Stimulated activated CD4-positive, alpha-beta T cell treated with anti-CD3 and anti-CD28 coated beads, Interleukin-1b, Interleukin-23, amount 100 ng/mL, for 1 hour (primary cell): ENCODE results near the gene OTOG.

Source experiments
- DNase-seq, 2 donors: peaks; one replicate each; pipeline ENCODE4 v3.0.0-alpha.2; 2020; ENCODE audit warnings: low read depth in 2 of 2

Gene OTOG

DNA sequence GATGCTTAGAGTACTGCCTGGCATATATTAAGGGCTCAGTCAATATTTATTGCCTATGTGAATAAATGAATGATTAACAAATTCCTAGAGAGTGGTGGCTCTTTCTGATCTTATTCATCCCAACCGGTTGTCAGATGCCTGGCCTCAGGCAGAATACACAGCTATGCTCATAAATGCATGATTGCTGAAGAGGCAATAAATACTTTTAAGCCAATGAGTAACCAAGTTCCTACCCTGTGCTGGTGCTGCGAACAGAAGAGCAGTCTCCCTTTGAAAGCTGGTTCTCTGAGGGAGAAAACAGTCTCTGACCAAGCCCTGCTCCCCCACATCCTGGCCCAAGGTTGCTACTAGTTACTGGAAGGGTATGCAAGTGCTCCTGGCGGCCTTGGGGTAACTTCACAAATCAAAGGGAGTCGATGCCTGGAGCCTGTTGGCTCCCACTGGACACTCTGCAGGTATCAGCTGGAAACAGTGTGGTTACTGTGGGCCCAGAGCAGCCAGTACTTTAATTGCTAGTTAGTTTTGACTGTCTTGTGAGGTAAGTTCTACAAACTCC is 5.7 kb upstream of the OTOG start:
- no peak for DNase-seq

DNA sequence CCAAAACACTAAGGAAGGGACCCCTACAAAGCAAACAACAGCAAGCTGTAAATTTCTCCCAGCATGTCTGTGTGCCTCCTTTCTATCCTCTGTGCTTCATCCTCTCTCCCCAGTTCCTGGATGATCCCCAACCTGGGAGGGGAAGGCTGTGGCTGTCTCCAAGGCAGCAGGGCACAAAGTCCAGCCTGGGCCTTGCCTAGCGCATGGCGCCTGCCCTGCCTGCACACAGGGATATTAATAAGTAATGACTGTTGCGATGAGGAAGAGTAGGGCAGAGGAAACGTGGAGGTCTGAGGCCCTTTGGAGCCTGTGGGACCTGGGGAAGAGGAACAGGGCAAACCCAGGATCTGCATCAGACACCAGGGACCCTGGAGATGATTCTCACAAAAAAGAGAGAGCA is 4.8 kb upstream of the OTOG start:
- no peak for DNase-seq

DNA sequence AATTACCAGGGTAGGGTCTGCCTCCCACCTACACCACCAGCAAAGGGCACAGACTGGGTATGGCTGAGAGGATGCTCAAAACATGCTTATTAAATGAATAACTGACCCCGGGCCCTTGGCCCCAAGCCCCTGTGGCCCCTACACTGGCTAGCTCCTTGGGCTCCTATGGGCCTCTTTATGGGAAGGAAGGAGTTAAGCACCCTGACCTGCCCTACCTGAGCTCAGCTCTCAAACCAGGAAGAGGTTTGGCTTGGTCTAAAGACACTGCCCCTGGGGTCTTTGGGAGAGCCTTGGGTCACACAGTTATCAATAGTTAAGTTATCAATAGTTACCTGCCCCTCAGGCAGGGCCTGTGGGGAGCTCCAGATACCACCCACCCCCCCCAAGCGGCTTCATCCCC is 4.0 kb upstream of the OTOG start:
- DNase-seq: no peak

DNA sequence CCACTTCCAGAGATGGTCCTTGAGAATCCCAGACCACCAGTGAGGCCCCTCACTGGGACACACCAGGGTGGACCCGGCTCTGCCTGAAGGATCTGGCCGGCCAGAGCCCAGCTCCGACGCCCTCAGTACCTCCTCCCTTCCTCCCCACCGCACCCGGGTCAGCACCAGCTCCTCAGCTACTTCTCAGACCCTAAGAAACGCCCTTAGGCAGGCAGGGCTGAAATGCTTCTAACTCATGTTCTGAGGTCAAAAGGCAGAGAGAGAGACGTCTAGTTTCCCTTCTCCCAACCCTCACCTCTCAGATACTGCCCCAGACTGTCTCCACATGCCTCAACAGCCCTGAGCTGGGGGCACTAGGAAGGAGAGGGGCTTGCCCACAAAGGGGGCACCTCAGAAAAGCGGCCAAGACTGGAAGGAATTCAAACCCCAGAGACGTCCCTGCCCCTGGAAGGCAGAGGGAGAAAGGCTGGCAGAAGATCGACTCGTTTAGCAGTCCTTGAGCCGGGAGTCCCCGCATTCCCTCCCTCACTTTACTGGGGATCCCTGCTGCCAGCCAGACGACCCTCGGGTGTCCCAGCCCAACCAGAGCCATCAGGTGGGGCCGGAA is 3.4 kb upstream of the OTOG start:
- no peak for DNase-seq

DNA sequence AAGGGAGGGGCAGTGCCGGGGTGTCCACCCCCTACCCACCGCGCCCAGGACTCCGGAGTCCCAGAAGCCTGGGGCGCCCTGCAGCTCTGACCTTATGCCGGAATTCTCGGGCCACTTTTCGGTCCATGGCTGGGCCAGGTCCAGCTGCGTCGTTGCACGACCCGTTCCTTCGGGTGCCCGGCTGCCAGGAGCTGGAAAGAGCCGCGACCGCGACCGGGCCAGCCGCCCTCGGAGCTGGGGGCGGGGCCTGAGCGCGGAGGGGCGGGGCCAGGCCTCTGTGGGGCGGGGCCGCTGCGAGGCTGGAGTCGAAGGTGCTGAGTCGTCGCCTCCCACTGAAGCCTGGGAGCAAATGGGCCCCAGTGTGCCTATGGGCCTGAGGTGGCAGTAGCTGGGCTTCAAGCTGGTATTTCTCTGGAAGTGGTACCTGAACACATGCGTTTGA is 2.9 kb upstream of the OTOG start, which contains the start of gene USH1C:
USH1C (minus strand) TSS at position 236 of the 442 bp plus-strand sequence; CDS start at position 127, 109 bp downstream.
- peak in 1 of 2 donors; percentile 10 for DNase-seq

DNA sequence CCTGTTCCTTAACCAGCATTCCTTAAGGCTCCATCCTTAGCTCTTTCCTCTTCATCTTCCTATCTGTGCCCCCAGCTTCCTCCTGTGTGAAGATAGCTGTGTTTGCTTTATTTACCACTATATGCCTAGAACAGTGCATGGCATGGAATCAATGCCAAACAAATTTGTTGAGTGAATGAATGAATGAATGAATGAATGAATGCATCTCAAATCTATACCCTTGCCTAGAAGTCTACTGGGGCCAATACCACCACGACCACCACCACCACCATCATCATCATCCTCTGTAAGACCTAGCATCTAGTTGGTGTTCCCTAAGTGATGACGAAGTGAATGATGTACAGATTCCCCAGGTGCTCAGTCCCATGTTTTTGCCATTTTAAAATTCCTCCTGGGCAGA is 819 bp upstream of the OTOG start:
- no peak for DNase-seq

DNA sequence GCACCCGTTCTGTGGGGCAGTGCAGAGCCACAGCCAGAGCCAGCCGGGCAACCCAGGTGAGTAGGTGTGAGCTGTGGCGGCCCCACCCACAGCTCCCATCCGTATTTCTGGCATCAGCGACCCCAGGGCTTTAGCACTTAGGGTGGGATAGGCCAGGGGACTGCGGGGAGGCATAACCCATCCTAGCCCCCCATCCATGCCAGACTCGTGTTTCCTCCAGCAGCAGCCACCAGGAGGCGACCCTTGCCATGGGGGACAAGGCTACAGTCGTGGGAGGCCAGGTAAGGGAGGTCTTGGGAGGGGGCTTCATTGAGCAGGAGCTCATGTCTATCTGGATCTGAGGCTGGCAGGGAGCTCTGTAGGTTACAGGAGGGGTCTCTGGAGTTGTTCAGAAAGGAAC is 873 bp downstream of the OTOG start:
- no peak for DNase-seq

DNA sequence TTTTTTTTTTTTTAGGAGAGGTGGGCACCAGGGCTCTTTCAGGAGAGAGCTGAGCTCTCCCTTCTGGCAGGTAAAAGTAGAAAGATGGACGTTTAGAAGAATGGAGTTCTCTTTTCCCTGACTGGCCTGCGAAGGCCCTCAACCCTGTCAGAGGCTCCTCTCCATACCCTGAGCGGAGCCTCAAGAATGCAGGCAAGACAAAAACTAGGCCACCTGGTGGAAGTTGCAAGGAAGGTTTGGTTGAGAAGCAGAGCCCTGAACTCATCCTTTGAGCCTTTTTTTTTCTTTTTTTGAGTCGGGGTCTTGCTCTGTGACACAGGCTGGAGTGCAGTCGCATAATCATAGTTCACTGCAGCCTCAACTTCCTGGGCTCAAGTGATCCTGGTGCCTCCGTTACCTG is 1.4 kb downstream of the OTOG start:
- DNase-seq: no peak

DNA sequence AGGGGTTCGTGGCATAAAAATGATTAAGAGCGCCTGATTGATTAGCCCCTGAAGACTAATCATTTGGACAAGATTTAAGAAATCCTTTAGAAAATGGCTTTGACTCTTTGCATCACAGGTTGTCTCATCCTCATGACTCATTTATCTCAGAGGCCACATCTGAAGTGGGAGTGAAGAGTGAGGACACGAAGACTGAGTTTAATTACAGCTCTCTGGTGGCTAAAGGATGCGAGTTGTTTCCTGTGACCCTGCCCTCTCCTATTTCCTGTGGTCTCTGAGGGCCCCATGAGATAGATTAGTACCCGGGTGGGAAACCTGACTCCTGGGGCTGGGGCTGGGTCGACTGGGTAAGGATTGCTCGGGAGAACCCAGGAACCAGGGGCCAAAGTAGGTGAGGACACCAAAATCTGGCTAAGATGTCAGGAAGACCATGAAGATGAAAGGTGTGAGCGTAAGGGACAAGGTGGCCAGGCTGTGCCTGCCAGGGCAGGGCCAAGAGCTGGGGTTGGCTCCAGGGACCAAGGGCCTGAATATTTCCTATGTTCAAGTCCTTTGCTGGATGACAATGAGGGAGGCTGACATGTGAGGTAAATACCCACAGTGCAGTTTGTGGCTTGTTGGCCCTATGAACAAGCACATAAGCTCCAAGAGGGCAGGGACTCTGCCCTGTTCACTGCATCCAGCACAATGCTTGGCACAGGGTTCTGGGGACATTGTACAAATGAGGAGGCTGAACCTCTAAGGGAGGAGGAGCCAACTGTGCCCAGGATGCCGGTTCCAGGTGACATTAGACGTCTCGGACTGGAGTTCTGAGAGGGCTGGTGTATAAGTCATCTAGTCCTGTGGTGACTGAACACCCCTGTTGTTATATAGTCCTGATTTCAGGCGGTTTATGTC is 3.6 kb downstream of the OTOG start:
- no peak for DNase-seq

DNA sequence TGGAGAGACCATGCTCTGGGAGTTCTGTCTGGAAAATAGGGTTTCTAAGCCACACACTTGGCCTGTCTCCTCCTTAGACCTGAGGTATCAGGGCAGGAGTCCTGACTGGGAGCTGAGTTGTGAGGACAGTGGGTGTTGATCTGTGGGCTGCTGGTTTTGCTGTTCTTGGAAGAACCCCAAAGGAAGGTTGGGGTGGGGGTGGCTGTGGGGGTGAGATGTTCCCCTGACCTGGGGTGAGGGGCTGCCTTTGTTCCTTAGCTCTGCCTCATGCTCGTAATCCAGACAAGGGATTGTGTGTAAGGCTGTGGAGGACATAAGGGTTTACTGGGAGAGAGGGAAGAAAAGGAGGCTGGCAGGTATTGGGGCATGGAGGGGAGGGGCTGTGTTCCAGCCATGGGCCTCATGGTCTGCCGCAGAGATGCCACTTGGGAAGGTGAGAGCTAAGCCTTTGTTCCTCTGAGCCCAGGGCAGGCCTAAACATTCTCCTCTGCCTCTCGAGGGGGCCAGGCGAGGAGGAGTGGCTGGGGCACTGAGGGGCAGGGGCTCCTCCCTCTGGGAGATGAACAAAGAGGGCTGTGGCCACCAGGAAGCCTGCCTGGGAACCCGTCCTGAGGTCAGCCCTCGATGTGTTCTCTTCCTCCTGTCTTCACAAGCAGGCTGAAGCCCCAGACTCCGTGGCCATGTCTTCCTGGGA is 4.4 kb downstream of the OTOG start:
- DNase-seq: no peak

DNA sequence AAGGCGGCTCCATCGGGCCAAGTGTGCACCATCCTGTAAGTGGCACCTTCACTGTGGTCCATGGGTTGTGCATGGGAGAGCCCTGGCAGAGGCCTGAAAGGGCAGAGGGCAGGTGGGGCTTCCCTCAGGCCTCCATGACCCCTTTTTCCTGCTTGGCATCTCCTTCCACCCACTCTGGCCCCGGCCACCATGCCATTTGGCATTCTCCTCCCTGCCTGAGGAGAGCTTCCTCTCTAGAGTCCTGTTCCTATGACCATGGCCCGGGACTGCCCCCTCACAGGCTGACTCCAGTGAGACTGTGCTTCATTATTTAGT is 4.9 kb downstream of the OTOG start:
- no peak for DNase-seq

DNA sequence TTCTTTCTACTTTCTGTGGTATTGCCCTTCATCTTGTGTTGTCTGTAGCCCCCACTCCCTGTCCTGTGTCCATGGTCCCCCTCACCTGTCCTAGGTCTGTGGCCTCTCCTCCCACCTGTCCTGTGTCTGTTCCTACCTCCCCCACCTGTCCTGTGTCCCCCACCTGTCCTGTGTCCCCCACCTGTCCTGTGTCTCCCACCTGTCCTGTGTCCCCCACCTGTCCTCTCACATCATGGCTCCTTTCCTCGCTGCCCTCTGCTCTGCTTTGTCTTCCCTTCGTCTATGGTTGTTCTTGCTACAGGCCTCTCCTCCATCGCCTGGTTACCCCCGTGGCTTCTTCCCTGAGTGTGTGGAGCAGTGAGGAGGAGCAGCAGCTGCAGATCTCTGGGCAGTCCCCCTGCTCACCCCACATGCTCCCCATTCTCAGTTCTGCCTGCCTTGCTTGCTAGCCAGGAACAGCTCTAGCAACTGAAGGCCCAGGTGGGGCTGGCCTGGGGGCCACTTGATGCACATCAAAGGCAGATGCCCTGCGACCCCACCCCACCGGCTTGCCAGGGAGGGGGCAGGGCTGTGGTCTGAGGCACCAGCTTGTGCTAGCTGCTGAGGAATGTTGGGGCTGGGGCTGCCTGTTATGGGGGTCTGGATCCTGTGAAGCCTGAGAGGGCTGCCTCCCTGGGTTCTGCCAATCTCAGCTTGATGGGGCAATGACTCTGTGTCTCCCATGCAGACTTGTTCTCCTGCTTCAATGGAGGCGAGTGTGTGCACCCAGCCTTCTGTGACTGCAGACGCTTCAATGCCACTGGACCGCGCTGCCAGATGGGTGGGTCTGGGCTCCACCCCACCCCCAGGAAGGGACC is 5.6 kb downstream of the OTOG start:
- no peak for DNase-seq

DNA sequence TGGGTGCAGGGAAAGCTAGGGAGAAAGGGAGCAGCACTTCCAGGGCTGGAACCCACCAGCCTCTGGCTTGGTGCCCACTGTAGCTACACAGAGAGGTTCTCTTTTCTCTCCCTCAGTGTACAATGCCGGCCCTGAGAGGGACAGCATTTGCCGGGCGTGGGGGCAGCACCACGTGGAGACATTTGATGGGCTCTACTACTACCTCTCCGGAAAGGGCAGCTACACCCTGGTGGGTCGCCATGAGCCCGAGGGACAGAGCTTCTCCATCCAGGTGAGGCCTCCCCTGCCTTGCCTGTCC is 6.1 kb downstream of the OTOG start:
- DNase-seq: no peak

DNA sequence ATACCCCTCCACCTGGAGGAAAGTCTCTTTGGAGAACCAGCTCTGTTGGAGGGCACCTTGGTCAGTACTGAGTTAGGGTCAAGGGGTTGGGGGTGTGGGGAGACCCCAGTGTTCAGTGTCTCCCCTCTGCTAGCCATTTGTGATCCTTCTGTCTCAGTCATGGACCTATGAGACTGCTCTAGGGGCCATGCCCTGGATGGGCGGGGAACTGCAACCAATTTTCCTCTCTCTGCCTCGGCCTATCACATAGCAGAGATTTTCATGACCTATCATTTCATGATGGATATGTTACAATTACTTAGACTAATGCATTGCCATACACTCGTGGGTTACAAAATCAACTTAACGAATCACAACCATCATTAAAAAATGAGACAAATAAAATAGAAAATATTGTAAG is 7.4 kb downstream of the OTOG start:
- DNase-seq: no peak

DNA sequence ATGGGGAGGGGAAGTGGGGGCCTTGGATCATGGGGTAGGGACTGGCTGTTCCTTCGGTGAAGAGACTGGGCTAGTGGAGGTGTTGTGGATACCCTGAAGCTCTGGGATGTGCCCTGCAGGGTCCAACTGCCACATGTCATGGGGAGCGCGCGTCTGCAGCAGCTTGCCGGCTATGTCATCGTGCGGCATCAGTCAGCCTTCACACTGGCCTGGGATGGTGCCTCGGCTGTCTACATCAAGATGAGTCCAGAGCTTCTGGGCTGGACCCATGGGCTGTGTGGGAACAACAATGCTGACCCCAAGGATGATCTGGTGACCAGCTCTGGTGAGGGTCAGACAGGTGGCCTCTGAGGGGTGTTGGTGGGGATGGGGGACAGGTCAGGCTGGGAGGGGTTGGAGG is 9.9 kb downstream of the OTOG start:
- no peak for DNase-seq

DNA sequence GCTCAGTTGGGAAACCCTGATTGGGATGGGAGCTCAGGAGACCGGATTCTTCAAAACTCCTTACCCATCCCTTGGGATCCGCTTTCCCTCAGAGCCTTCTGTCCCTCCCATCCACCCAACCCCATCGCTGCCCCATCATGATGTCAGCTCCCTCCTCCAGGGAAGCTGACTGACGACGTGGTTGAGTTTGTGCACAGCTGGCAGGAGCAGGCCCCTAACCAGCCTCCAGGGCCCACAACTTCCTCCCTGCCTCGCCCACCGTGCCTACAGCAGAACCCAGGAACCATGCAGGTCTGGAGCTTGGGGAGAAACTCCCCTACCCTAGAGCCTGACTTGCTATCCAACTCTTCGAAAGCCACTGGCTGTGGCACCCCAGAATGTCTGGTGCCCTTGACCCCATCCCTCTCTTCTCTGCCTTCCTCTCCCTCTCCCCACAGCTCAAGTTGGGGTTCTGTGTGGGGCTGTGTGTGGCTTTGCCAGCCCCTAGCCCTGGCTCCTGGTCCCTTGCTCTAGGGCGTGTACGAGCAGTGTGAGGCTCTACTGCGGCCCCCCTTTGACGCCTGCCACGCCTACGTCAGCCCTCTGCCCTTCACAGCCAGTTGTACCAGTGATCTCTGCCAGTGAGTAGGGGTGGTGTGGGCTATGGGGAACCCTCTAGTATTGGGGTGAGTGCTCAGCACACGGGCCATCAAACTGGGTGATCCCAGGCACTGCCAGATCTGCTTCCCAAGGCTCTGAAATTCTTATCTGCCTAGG is 11.1 kb downstream of the OTOG start:
- no peak for DNase-seq

DNA sequence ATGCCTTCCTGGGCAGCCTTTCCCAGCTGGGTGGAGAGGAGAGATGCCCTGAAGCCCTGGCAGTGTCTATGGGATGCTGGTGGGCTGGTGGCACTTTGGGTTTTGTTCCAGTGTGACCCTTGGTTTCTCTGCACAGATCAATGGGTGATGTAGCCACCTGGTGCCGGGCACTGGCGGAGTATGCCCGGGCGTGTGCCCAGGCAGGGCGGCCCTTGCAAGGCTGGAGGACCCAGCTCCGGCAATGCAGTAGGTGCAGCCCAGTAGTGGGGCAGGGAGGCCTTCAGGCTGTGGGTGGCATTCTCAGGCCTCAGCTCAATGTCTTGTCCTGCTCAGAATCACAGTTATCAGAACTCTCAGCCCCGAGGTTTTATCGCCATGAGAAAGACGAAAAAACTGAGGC is 11.9 kb downstream of the OTOG start:
- no peak for DNase-seq

DNA sequence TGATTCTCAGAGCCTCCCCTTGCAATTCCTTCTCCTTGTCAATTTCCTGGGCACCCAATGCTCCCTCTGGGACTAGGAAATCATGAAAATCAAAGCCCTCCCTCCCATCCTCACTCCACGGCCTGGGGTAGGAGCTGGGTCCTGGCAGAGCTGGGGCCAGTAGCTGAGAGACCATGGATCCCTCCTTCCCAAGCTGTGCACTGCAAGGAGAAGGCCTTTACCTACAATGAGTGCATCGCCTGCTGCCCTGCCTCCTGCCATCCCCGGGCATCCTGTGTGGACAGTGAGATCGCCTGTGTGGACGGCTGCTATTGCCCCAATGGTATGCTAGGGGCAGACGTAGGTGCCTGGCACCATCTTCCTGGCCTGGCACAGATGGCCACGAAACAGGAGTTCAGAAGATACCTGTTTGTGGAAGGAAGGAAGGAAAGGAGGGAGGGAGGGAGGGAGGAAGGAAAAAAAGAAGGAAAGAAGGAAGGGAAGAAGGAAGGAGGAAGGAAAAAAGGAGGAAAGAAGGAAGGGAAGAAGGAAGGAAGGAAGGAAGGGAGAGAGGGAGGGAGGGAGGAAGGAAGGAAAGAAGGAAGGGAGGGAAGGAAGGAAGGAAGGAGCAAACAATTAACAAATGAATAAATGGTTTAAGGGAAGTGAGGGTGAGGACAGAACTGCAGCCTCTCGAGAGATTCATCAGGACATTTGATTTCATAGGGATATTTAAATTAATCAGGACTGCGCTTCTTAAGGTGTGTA is 12.5 kb downstream of the OTOG start:
- DNase-seq: no peak

DNA sequence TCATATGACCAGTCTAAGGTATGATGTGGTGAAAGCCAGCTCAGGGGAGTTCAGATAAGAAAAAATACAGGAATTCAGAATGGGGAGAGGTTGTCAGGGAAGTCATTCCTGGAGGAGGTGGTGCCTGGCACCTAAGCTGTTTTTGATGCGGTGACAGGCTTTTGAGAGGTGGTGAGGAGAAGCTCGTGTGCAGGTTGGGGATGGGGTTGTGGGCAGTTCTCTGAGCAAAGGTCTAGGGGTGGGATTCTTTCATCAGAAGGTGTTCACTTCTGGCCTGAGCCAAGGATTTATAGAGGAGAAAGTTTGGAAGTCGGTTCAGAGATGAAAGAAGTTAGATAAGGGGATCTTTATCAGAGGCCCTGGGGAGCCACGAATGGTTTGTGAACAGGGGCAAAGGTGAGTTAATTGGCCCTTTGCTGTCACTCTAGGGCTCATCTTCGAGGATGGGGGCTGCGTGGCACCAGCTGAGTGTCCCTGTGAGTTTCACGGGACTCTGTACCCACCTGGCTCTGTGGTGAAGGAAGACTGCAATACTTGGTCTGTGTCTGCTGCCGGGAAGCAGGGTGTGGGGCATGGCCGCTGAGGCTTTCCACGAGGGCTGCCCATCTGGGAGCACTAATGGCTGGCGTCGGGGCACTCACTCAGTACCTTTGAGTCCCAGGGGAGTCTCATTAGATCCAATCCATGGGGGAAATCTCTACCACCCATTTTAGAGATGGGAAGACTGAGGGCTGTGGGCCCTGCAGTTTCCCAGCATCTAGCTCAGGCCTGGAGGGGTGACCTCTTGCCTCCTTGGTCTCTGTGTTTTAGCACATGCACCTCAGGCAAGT is 13.4 kb downstream of the OTOG start:
- DNase-seq: no peak

DNA sequence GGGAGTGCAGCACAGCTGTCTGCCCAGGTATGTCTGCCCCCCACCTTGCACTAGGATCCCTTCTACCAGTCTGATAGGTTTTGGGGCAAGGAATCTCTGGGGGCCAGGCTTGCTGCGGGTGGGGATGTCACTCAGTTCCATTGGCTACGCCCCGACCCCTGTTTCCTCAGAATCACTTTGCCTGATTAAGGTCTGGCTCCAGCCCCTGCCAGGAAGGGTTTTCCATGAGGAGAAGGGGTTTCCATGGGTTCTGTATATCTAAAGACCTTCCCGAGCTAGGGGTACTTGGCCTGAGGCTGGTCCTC is 14.0 kb downstream of the OTOG start:
- no peak for DNase-seq
